SW480 (cell line): ENCODE measurements around the gene RPP30.

ENCODE experiments used
- DNase-seq: peaks from one replicate; pipeline ENCODE4 v3.0.0-alpha.2; 2016; ENCODE audit warnings: low spot score

RPP30 gene

DNA sequence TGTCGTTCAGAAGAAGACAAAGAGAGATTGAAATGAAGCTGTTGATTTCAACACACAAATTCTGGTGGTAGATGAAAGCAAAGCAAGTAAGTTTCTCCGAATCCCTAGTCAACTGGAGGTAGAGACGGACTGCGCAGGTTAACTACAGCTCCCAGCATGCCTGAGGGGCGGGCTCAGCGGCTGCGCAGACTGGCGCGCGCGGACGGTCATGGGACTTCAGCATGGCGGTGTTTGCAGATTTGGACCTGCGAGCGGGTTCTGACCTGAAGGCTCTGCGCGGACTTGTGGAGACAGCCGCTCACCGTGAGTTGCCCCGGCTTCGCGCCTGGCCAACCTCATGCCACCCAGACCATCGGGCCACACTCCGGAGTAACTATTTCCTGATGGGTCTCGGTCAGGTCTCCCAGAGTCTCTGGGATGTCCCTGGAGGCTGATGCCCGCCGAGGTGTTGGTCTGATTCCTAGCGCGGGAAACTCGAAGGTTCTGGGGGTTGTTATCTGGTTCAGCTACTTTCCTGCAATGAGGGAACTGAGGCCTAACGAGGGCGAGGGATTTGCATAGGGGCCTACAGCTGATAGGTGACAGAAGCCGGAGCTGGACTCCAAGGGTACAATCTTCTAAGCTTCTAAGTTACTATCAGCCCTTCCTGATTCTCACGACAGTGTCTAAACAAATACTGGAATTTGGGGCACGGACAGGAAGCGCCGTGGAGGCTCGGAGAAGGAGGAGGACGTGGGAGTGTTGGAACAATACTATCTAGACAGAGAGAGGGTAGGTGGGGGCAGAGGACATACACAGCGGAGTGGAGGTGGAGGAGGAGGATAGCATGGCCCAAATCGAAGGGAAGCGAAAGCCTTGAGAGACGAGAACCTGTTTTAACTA, at the start of gene RPP30:
TSS of gene RPP30 (plus strand) at position 209 of the 882 bp plus-strand sequence. CDS start at position 222, 13 bp downstream.
- DNase-seq = peak; percentile 81

- DNase-seq = no peak
Measured at GRCh38 chr10:90822508-90822907, 49.3 kb upstream of the RPP30 start.

DNA sequence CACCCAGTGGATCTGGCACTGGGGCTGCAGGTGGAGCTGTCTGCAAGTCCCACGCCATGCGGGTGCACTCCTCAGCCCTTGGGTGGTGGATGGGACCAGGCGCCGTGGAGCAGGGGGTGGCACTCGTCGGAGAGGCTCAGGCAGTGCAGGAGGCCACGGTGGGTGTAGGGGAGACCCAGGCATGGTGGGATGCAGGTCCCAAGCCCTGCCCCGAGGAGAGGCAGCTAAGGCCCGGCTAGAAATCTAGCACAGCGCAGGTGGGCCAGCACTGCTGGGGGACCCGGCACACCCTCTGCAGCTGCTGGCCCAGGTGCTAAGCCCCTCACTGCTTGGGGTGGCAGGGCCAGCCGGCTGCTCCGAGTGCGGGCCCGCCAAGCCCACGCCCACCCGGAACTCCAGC, 39.7 kb upstream of the RPP30 start:
- DNase-seq = no peak

- no peak for DNase-seq
Measured at GRCh38 chr10:90834326-90834725, 37.4 kb upstream of the RPP30 start.

DNA sequence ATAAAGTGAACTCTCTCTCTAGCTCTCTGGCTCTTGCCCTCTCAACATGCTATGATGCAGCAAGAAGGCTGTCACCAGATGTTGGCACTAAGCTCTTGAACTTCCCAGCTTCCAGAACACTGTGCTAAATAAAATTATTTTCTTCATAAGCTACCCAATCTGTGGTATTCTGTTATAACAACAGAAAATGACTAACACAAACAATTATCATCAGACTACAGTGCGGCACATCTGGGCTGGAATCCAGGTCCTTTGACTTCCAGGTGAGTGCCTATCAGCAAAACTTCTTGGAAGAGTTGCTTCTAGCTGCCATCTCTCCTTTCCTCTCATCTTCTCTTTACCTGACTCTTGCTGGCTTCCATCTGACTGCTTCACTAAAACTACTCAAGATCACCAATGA, 34.3 kb upstream of the RPP30 start:
- no peak for DNase-seq

GRCh38 chr10:90842725-90843124, 29.0 kb upstream of the RPP30 start:
- DNase-seq = no peak

DNA sequence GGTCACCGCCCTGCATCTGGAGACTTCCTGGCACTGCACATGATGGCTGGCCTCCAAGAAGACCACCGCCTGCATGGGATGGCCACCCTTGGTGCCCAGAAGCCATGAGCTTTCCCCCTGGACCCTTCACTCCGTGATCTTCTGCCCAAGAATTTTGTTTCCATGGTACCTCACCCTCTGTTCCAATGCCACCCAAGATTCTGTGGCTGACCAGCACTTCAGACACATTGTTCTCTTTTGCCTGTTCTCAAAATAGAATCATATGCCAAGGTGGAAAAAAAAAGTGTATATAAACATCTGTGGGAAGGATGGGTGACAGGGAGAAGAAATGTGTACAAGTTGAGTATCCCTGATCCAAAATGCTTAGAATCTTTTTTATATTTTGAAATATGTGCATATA, 26.0 kb upstream of the RPP30 start:
- no peak for DNase-seq

DNA sequence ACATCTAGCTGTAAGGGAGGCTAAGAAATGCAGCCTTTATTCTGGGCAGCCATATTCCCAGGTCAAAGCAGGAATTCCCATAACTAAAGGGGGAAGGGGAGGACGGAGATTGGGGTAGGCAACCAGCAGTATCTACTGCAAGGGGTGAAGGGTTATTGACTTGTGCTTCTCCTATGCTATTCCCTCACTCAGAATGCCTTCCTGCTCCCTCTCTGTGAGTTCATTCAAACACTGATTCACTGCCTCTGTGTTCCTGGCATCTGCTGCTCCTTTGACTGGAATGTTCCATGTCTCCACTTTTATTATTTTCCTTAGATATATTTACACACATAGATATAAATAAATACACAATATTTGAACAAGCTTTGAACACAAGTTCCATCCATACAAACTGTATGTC, 25.0 kb upstream of the RPP30 start:
- DNase-seq = no peak

- DNase-seq = peak; percentile 21
Measured at GRCh38 chr10:90847436-90847835, 24.3 kb upstream of the RPP30 start.

- no peak for DNase-seq
Measured at GRCh38 chr10:90849956-90850749, 21.6 kb upstream of the RPP30 start.

DNA sequence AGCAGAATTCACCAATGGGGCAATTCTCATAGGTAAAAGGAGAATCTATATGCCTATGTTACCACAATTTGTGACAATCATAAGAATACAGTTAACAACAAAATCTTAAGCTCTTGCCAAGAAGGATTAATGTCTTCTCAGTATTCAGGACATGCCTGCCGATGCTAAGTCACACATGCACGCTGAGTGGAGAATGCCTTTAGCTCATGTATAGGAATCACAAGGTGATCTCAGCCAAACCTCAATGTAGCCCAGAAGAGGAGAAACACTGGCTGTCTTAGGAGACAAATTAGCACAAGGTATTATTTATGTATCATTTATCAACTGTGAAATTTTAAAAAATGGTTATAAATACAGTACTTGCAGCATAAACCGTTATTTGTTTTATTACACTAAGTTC, 16.6 kb upstream of the RPP30 start:
- no peak for DNase-seq

GRCh38 chr10:90856261-90856660, 15.5 kb upstream of the RPP30 start:
- no peak for DNase-seq

DNA sequence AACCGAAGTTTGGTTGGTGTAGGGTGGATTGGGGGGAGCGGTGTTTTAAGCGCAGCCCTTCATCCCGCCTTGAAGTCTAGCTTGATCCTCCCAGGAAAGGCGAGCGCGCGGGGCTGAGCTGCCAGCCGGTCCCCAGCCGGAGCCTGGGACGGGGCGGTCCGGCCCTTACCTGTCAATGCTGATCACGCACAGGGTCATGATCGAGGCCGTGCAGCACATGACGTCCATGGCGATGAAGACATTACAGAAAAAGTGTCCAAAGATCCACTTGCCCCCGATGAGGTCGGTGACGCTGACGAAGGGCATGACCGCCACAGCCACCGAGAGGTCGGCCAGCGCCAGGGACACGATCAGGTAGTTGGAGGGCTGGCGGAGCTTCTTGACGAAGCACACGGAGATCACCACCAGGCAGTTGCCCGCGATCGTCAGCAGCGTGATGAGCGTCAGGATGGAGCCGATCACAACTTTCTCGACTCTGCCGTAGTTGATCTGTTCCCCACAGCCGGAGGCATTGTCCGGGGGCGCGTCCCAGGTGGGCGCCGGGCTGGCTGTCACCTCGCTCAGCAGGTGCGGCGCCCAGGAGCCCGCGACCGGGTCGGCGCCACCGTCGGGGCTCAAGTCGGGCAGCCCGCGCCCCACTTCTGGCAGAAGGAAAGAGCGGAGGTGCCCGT, 14.7 kb upstream of the RPP30 start:
- DNase-seq = no peak

DNA sequence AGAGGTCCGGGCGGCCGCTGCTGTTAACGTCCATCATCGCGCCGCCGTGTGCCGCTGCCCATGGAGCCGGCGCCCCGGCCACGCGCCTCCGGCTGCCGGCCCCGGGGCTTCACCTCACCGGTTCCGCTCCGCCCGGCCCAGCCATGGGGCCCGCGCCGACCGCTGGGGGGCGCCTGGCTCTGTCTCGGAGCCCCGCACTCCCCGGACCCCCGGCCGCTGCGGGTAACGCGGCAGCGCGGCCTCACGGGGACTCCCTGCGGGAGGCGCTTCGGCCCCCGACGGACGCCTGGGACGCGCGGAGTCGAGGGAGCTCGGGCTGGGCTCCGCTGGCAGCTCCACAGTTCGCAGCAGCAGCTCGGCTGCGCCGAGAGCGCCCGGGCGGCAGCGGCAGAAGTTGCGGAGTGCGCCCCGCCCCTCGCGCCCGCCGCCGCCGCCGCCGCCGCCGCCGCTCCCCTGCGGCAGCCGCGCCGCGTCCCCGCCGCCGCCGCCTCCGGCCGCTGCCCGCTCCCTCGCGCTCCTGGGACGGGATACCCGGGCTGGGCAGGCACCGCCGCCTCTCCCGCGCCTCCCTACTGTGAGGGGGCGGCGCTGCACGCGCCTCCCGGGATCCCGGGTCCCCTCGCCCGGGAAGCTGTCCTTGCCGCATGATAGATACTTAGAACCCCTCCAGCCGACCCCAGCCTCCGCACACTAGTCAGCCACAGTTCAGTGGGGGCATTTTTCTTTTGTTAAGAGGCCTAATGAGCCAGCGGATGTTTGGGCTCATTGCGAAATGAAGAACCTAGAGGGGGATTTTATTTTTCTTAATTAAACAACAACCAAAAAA, 13.9 kb upstream of the RPP30 start, which contains the start of gene HTR7:
TSS of gene HTR7 (minus strand) at position 405 of the 826 bp plus-strand sequence. CDS start at position 37, 368 bp downstream.
- DNase-seq = peak; percentile 37

DNA sequence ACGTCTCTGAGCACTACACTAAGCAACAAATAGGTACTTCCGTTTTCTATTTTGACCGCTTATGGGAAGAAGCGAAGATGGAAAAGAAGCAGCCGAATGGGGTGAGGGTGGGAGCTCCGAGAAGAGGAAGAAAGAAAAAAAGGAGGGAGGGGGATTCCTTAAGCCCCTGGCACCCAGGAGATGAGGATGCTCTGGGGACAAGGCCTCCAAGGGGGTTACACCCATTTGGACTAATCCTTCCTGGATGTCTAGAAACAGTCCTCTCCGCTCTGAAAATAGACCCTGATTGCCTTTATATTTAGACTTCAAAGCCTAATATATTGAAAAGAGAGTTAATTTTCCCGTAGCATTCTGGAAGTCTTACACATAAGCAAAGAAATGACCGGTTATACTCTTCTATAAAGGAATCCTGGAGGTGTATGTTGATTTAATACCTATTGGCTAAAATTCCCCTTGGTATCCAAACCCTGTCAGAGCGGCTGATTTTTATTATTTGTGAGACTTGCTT, 13.3 kb upstream of the RPP30 start:
- no peak for DNase-seq

DNA sequence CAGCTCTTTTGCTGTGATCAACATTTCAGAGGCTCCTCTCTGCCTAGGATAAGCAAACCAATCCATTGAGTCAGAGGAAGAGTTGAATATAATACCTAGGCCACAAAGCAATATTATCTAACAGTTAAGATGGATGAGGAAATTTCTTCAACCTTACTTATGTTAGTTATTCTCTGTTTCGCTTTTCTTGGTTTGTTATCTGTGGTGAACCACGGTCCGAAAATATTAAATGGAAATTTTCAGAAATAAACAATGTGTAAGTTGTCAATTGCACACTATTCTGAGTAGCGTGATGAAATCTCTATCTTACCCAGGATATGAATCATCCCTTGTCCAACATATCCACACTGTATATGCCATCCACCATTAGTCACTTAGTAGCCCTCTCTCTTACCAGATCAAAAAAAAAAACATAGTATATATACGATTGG, 12.4 kb upstream of the RPP30 start:
- DNase-seq = peak; percentile 66

DNA sequence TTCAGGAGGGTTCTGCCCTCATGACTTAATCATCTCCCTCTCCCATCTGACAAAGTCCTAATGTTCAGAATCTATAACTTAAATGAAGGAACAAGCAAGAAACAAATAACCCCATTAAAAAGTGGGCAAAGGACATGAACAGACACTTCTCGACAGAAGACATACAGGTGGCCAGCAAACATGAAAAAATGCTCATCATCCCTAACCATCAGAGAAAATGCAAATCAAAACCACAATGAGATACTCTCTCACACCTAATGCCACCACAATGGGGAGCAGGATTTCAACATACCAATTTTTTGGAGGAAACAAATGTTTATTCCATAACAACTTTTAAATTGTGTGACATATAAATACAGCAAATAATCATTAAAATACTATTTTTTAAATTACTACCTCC, 11.0 kb upstream of the RPP30 start:
- DNase-seq = no peak

DNA sequence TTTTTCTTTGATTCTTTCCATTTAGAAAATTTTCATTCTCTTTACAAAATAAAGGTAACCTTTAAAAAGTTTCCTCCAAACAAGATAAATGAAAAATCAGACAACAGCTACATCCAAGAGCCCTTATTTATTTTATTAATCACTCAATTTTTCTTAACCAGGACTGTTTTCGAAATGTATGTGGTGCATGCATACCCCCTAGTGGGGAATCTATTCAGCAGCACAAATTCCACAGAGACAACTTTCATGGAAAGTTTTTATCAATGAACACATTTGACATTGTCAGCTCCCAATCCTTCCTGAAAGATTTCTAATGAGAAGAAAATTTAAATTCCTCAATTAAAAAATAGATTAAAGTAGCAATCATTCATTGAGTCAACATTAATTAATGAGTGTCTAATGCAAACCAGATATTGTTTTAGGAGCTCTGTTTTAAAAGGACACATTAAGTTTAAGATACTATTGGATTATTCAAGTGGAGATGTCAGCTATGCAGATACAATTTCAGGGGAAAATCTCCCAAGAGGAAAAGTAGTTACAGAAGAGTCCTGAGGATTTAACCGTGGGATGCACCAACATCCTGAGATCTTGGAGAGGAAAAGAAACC, 8.8 kb upstream of the RPP30 start:
- peak; percentile 30 for DNase-seq

DNA sequence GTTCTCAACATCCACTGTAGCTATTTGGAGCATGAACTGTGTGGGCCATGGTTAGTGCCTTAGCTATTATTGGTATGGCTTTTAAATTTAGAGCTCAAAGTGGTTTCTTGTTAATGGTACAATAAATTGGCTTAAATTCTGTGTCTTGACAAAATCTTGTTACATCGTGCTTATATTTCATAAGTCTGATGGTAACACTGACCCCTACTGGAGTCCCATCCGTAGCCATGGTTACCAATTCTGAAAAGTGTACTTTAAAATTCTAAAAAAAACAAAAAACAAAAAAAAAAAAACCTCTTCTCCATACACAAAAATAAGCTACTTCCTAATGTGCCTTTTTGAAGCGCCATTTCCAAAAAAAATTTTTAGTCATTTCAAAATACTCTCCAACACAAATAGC, 6.4 kb upstream of the RPP30 start:
- no peak for DNase-seq

DNA sequence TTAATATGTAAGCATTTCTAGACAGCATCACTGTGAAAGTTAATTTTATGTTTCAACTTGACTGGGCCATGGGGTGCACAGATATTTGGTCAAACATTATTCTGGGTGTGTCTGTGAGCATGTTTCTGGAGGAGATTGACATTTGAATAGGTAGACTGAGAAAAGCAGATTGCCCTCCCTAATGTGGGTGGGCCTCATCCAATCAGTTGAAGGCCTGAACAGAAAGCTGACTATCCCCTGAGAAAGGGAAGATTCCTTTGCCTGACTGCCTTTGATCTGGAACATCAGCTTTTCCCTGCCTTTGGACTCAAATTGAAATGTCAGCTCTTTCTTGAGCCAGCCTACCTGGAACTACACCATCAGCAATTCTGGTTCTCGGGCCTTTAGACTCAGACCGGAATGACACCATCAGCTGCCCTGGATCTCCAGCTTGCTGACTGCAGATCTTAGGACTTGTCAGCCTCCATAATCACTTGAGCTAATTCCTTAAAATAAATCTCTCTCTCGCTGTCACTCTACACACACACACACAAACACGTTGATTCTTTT, 5.7 kb upstream of the RPP30 start:
- no peak for DNase-seq
